Naive thymus-derived CD8-positive, alpha-beta T cell (primary cell): ENCODE measurements around the gene TMPRSS13. TPM values are rescaled to one million over a fixed set of nuclear protein-coding genes. Genes with fewer than 3 reads are reported as not detected.

ENCODE experiments used
- polyA plus RNA-seq, 3 donors: library from polyadenylated mRNA; unstranded; fragments of 300-500 nt; fragmentation: Illumina TruSeq; gene quantifications; one replicate each; pipeline ENCODE4 v1.2.3, GENCODE V29; 2021
- total RNA-seq, 8 experiments: library from RNA in 2 of 8; stranded (reverse) in 2 of 8; gene quantifications; one replicate each; pipeline ENCODE4 v1.2.3 and lab custom pipeline; 2021 to 2026

TMPRSS13 gene
- total and polyA plus RNA-seq, 5 experiments from 2014 or later = 0.05 to 9.2 (median 1.5) TPM

Other genes starting within 250 kb of the TMPRSS13 start
- 1 to 10 TPM; 1.3 to 2.1 TPM for gene DSCAML1, start 132.2 kb downstream of the TMPRSS13 start, total RNA-seq
- gene DSCAML1, start 132.2 kb downstream of the TMPRSS13 start, polyA plus RNA-seq = under 1 TPM; 0.12 to 0.15 (median 0.13) TPM
- 10 to 100 TPM; 12.9 to 14.4 TPM for gene FXYD2, start 104.7 kb downstream of the TMPRSS13 start, total RNA-seq
- gene FXYD2, start 104.7 kb downstream of the TMPRSS13 start, polyA plus RNA-seq = 10 to 100 TPM; 11.9 to 61.6 (median 16.9) TPM
- gene FXYD6, start 52.7 kb downstream of the TMPRSS13 start, total RNA-seq = not detected
- gene FXYD6, start 52.7 kb downstream of the TMPRSS13 start, polyA plus RNA-seq = not detected
- 100 to 1,000 TPM; 205 to 217 TPM for gene IL10RA, start 57.0 kb upstream of the TMPRSS13 start, total RNA-seq
- gene IL10RA, start 57.0 kb upstream of the TMPRSS13 start, polyA plus RNA-seq = 100 to 1,000 TPM in 2 of 3 donors, 10 to 100 TPM in 1; 99.2 to 185 (median 147) TPM
- not detected for gene TMPRSS4, start 147.7 kb upstream of the TMPRSS13 start, total RNA-seq
- gene TMPRSS4, start 147.7 kb upstream of the TMPRSS13 start, polyA plus RNA-seq = not detected
- under 1 TPM; 0.70 to 0.91 TPM for gene SMIM35, start 157.6 kb upstream of the TMPRSS13 start, total RNA-seq
- gene SMIM35, start 157.6 kb upstream of the TMPRSS13 start, polyA plus RNA-seq = under 1 TPM; 0.15 to 0.68 (median 0.60) TPM
- not detected for gene SCN4B, start 223.4 kb upstream of the TMPRSS13 start, total RNA-seq
- not detected for gene SCN4B, start 223.4 kb upstream of the TMPRSS13 start, polyA plus RNA-seq
- gene SCN2B, start 247.2 kb upstream of the TMPRSS13 start, total RNA-seq = not detected
- not detected for gene SCN2B, start 247.2 kb upstream of the TMPRSS13 start, polyA plus RNA-seq